ENCODE measurements around the gene HSPE1.

Gene HSPE1

GRCh38 chr2:197486175-197486574 lies 14.0 kb upstream of the HSPE1 start:
- DNase-seq (ENCODE audit: extremely low read depth, low read depth) = no peak
- no peak for TF ChIP-seq CTCF (IDR thresholded peaks at IDR 0.05; ENCODE audit: low read depth, low read length)

GRCh38 chr2:197487385-197487784 lies 12.8 kb upstream of the HSPE1 start:
- TF ChIP-seq CTCF (IDR thresholded peaks at IDR 0.05; ENCODE audit: low read depth, low read length) = no peak
- no peak for DNase-seq (ENCODE audit: extremely low read depth, low read depth)

GRCh38 chr2:197495433-197496134 lies 4.6 kb upstream of the HSPE1 start:
- no peak for DNase-seq (ENCODE audit: extremely low read depth, low read depth)
- TF ChIP-seq CTCF (IDR thresholded peaks at IDR 0.05; ENCODE audit: low read depth, low read length) = no peak

- no peak for TF ChIP-seq CTCF (IDR thresholded peaks at IDR 0.05; ENCODE audit: low read depth, low read length)
- DNase-seq (ENCODE audit: extremely low read depth, low read depth) = no peak
Measured at GRCh38 chr2:197496695-197497094, 3.5 kb upstream of the HSPE1 start.

DNA sequence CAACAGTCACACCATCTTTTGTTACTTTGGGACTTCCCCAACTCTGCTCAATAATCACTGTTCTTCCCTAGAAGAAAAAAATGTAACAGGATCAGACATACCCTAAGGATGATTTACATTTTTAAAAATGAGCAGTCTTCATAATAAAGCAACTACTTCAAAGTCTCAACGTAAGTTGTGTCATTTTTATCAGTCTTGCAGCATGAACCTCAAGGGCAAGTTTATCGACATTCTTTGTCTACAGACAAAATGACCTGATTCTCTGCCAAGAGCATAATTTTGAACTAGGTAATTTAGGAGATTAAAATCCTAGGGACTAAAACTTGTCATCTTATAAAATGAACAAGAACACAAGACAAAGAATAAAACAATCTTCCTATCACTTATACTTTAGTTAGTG lies 2.9 kb upstream of the HSPE1 start:
- TF ChIP-seq CTCF (IDR thresholded peaks at IDR 0.05; ENCODE audit: low read depth, low read length) = no peak

GRCh38 chr2:197498235-197498936 lies 1.8 kb upstream of the HSPE1 start:
- DNase-seq (ENCODE audit: extremely low read depth, low read depth) = no peak
- no peak for TF ChIP-seq CTCF (IDR thresholded peaks at IDR 0.05; ENCODE audit: low read depth, low read length)

More for the DNA sequence above, 2.9 kb upstream of the HSPE1 start:
- no peak for DNase-seq (ENCODE audit: extremely low read depth, low read depth)

- TF ChIP-seq CTCF (IDR thresholded peaks at IDR 0.05; ENCODE audit: low read depth, low read length) = no peak
- no peak for DNase-seq (ENCODE audit: extremely low read depth, low read depth)
Measured at GRCh38 chr2:197498937-197499593, 1.1 kb upstream of the HSPE1 start.

Measured in AG09319 (cell line).